Measurements from ENCODE around the gene ID2. TPM values are rescaled to one million over a fixed set of nuclear protein-coding genes. Genes with fewer than 3 reads are reported as not detected.
A peak's percentile ranks its signal among the peaks of the same experiment; 100 is the strongest.

Gene ID2
- total and polyA plus RNA-seq, 2 donors (not counting 1 experiment from before 2014, with no cell fraction given) = 15.0 to 25.9 TPM

DNA sequence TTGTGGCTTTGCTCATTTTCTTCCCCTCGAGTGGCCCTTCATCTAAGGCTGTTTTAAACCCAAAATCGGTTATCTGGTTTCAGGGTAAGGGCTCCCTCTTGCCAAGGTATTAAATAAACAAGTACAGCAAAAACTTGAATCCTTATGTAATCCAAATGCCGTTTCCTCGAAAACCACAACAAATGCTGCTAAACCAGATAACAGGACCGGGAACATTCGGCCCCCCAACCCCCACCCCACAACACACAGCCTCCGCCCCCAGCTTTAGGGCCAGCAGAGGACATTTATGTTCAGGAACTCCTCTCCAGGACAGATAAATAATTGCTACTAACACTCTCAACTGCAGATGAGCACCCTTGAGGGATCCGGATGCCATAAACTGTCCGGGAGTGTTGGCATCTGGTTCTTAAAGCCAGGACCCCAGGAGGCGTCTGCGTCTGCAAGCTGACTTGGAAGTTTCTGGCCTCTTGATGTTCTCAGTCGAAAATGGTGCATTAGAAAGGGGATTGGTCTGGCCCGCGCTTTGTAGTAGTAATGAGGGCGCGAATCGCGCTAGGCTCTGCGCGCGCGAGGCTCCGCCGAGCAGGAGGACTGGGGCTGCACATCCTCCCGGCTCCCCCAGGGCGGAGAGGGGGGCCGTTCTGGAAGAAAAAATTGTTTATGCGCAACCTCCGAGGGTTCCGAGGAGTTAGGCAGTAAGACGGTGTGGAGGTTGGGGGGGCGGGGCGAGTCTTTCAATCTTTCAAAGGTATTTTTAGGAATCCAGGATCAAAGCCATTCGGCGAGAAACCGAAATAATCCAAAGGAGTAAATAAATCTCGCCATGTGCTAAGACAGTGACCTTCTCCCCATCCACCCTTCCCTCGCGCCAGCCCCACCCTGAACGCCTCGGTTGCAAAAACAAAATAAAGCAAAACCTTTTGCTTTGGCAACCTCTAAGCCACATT lies 3.9 kb upstream of the ID2 start:
- H3K4me1 ChIP-seq (ENCODE audit: control insufficient read depth in 2 of 2, insufficient read depth in 2 of 2, low read length in 2 of 2) = peaks cover 37 to 50% of the 10 kb centered on the region in 2 donors
- H4K20me1 ChIP-seq (ENCODE audit: control insufficient read depth, insufficient read depth, low read length, poor library complexity, severe bottlenecking) = no peaks in the 10 kb centered on the region
- ATAC-seq (ENCODE audit: low read depth) (no peak), DNase-seq (peak; percentile 38)
- Mint-ChIP-seq H3K9me3 (ENCODE audit: insufficient read depth) (peaks cover 3% of the 10 kb centered on the region), H3K4me1 (peaks cover 38% of the 10 kb centered on the region), H3K4me3 (peak overlapping the region; percentile 47), H3K27me3 (peaks cover 72% of the 10 kb centered on the region), H3K27ac (no peak overlapping the region)
- no peak overlapping the region for H3K27ac ChIP-seq (ENCODE audit: low read length in 2 of 2)
- peaks cover 5 to 67% (median 21%) of the 10 kb centered on the region in 3 donors for H3K9me3 ChIP-seq (ENCODE audit: control extremely low read depth in 1 of 3, control insufficient read depth in 2 of 3, insufficient read depth in 1 of 3, low read length in 2 of 3)
- peaks cover 2 to 84% (median 54%) of the 10 kb centered on the region in 4 experiments for H3K27me3 ChIP-seq (replicated peaks in 1 of 4; ENCODE audit: control extremely low read depth in 1 of 4, control insufficient read depth in 3 of 4, insufficient read depth in 4 of 4, low read length in 3 of 4)
- H3K79me2 ChIP-seq (ENCODE audit: control insufficient read depth, insufficient read depth, low read length) = no peaks in the 10 kb centered on the region
- H3K4me3 ChIP-seq (ENCODE audit: control extremely low read depth in 1 of 5, extremely low read depth in 1 of 5, insufficient read depth in 1 of 5, low read depth in 2 of 5, low read length in 4 of 5) = peak overlapping the region in 4 of 5 experiments; percentile 15 to 41 (median 34)
- POLR2A ChIA-PET = no interaction called here
- WGBS (ENCODE audit: insufficient coverage) = 2% methylated on average over 37 of the region's 41 CpGs
- H2AFZ ChIP-seq (ENCODE audit: insufficient read depth, low read depth, low read length, poor library complexity, severe bottlenecking) = peak overlapping the region; percentile 9
- TF ChIP-seq, protein P1, sequence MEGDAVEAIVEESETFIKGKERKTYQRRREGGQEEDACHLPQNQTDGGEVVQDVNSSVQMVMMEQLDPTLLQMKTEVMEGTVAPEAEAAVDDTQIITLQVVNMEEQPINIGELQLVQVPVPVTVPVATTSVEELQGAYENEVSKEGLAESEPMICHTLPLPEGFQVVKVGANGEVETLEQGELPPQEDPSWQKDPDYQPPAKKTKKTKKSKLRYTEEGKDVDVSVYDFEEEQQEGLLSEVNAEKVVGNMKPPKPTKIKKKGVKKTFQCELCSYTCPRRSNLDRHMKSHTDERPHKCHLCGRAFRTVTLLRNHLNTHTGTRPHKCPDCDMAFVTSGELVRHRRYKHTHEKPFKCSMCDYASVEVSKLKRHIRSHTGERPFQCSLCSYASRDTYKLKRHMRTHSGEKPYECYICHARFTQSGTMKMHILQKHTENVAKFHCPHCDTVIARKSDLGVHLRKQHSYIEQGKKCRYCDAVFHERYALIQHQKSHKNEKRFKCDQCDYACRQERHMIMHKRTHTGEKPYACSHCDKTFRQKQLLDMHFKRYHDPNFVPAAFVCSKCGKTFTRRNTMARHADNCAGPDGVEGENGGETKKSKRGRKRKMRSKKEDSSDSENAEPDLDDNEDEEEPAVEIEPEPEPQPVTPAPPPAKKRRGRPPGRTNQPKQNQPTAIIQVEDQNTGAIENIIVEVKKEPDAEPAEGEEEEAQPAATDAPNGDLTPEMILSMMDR (IDR thresholded peaks at IDR 0.05) = no peak
- no peak for TF ChIP-seq EZH2 (IDR thresholded peaks at IDR 0.05; ENCODE audit: borderline replicate concordance, insufficient read depth, low read depth, low read length, poor library complexity, severe bottlenecking)
- H3K4me2 ChIP-seq (replicated peaks; ENCODE audit: low read depth, low read length, poor library complexity, severe bottlenecking) = peak overlapping the region; percentile 67
- CTCF ChIA-PET = interaction anchor here (1.0 to 1.2 kb wide), 2 partner anchors 15 to 1250 kb away, joined by 3 read pairs; no protein-coding TSS in a partner anchor
- no peaks in the 10 kb centered on the region for H3K36me3 ChIP-seq (replicated peaks in 1 of 2; ENCODE audit: control extremely low read depth in 1 of 2, control insufficient read depth in 1 of 2, extremely low read depth in 1 of 2, insufficient read depth in 2 of 2, low read length in 1 of 2)
- H3K9ac ChIP-seq (ENCODE audit: low read length) = peak overlapping the region; percentile 34
- intact Hi-C loops (cut with micrococcal nuclease) = no loop called here

Measured in B cell (primary cell).